Glutamatergic neuron (in vitro differentiated cells): ENCODE data around the gene NAP1L4. TPM values are rescaled to one million over a fixed set of nuclear protein-coding genes. Genes with fewer than 3 reads are reported as not detected.

Source experiments
- DNase-seq: peaks from one replicate; pipeline ENCODE4 v3.0.0; 2022
- H3K27ac Mint-ChIP-seq: one replicate; pipeline ENCODE4 v1.8.0; 2020; ENCODE audit warnings: mild to moderate bottlenecking, mixed read lengths, inconsistent platforms; ENCODE audit not compliant: unreplicated experiment
- H3K27me3 Mint-ChIP-seq: one replicate; pipeline ENCODE4 v1.8.0; 2020; ENCODE audit warnings: mild to moderate bottlenecking, moderate library complexity, mixed read lengths, inconsistent platforms; ENCODE audit not compliant: unreplicated experiment
- H3K36me3 Mint-ChIP-seq: one replicate; pipeline ENCODE4 v1.8.0; 2020; ENCODE audit warnings: mild to moderate bottlenecking, mixed read lengths, inconsistent platforms; ENCODE audit not compliant: unreplicated experiment
- H3K4me1 Mint-ChIP-seq: one replicate; pipeline ENCODE4 v1.8.0; 2020; ENCODE audit warnings: mild to moderate bottlenecking, low read depth, mixed read lengths, inconsistent platforms; ENCODE audit not compliant: unreplicated experiment
- H3K4me3 Mint-ChIP-seq: one replicate; pipeline ENCODE4 v1.8.0; 2020; ENCODE audit warnings: mild to moderate bottlenecking, mixed read lengths, inconsistent platforms; ENCODE audit not compliant: unreplicated experiment
- H3K9me3 Mint-ChIP-seq: one replicate; pipeline ENCODE4 v1.8.0; 2020; ENCODE audit warnings: mild to moderate bottlenecking, moderate library complexity, mixed read lengths, inconsistent platforms; ENCODE audit not compliant: unreplicated experiment
- total RNA-seq: library from RNA; stranded (reverse); fragmentation: NEBNext Ultra II Directional; extraction: Animal tissue kit (Norgen Biotek cat#: 25700); gene quantifications from one replicate; pipeline ENCODE4 v1.2.1, GENCODE V29; 2021; ENCODE audit not compliant: unreplicated experiment
- TF ChIP-seq, protein P1 (sequence below): fragments of 200-600 bp; sonication (generic); IDR thresholded peaks from one replicate; pipeline ENCODE4 v1.5.0; 2021; ENCODE audit not compliant: partially characterized antibody, unreplicated experiment

The NAP1L4 gene
- total RNA-seq, 1 donor from 2014 or later = 209 TPM

DNA sequence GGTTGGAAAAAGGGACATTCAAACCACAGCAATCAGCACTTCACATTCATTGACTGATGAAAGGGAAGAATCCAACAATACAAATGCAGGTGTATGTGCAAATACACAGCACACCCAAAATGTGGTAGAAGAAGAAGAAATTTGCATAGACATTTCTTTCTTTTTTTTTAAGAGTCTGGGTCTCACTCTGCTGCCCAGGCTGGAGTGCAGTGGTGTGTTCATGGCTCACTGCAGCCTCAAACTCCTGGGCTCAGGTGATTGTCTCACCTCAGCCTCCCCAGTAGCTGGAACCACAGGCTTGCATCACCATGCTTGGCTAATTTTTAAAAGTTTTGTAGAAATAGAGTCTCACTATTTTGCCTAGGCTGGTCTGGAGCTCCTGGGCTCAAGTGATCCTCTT lies 43.2 kb upstream of the NAP1L4 start:
- Mint-ChIP-seq H3K36me3 (peaks cover 8% of the 10 kb centered on the region), H3K4me1 (peaks cover 2% of the 10 kb centered on the region), H3K9me3 (no peaks in the 10 kb centered on the region), H3K27me3 (peaks cover 11% of the 10 kb centered on the region), H3K4me3 (no peak overlapping the region), H3K27ac (no peak overlapping the region)
- TF ChIP-seq, protein P1, sequence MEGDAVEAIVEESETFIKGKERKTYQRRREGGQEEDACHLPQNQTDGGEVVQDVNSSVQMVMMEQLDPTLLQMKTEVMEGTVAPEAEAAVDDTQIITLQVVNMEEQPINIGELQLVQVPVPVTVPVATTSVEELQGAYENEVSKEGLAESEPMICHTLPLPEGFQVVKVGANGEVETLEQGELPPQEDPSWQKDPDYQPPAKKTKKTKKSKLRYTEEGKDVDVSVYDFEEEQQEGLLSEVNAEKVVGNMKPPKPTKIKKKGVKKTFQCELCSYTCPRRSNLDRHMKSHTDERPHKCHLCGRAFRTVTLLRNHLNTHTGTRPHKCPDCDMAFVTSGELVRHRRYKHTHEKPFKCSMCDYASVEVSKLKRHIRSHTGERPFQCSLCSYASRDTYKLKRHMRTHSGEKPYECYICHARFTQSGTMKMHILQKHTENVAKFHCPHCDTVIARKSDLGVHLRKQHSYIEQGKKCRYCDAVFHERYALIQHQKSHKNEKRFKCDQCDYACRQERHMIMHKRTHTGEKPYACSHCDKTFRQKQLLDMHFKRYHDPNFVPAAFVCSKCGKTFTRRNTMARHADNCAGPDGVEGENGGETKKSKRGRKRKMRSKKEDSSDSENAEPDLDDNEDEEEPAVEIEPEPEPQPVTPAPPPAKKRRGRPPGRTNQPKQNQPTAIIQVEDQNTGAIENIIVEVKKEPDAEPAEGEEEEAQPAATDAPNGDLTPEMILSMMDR = no peak
- no peak for DNase-seq

DNA sequence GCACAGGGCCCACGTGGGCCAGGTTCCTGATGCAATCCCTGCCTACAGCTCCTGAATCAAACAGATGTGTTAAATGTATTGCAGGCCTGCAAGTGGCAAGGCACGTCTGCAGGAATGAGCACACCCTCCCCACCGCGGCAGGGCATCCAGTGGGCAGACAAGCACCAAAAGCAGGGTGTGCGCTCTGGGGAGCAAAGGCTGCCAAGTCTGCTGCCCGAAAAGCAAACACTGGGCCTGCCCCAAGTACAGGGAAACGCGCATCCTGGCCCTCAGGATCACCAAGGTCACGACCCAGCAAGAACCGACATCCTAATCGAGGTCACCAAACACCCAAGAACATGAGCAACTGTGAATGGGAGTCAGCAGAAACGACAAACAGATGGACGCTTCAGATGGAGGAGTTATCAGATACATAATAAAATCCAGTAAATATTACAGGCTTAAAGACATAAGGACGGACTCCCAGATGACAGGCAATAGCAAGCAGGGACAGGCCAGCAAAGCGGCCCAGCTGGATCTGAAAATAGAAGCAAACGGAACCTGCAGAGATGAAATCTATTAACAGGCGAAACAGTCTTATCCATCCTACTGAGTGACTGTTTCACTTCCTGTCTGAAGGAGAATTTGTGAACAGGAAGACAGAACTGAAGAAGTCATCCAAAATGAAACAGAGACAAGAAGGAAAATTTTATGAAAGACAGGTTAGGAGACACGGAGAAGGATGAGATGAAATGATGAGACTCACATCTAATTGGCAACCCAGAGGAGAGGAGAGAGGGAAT lies 38.4 kb upstream of the NAP1L4 start:
- Mint-ChIP-seq H3K36me3 (peaks cover 17% of the 10 kb centered on the region), H3K4me3 (no peak overlapping the region), H3K4me1 (peaks cover 2% of the 10 kb centered on the region), H3K27me3 (peaks cover 12% of the 10 kb centered on the region), H3K27ac (no peak overlapping the region), H3K9me3 (peaks cover 2% of the 10 kb centered on the region)
- TF ChIP-seq, protein P1 = no peak
- no peak for DNase-seq

DNA sequence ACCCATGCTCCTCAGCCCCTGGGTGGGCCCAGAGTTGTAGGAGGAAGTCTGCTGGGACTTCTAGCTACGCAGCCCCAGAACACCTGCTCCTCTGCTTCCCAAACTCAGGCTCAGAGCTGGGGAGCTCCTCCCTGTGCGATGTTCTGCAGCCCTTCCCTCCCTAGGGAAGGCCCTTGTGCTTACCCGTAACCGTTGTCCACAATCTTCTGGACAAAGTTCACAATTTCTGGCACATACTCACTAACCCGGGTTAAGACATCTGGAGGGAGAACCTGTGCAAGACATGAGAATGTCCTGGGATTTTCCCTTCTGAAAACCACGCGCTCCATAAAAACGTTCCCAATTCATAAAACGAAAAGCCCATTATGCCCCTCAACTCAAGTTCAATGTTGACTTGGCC lies 36.7 kb upstream of the NAP1L4 start:
- Mint-ChIP-seq H3K27me3 (peaks cover 12% of the 10 kb centered on the region), H3K9me3 (peaks cover 2% of the 10 kb centered on the region), H3K27ac (no peak overlapping the region), H3K4me3 (no peak overlapping the region), H3K36me3 (peaks cover 17% of the 10 kb centered on the region), H3K4me1 (peaks cover 2% of the 10 kb centered on the region)
- DNase-seq = no peak
- TF ChIP-seq, protein P1 = no peak

DNA sequence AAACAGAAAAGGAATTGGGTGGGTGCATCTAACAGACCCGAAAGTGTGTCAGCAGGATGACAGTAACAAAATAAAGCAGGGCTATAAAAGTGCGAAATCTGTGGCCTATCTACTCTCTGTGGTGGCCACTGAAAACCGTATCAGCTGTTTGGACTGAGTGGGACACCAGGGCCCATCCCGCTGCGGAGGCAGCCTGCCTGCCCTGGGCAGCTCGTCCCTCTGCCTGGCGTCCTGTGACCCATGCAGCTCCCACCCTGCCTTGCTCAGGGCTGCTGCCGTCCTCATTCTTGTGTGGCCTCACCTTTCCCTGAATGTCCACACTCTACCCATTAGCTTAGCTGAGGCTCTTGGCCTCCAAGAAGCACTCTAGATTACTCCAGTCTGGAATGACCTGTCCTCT lies 34.7 kb upstream of the NAP1L4 start:
- Mint-ChIP-seq H3K27ac (no peak overlapping the region), H3K4me1 (peaks cover 6% of the 10 kb centered on the region), H3K36me3 (peaks cover 17% of the 10 kb centered on the region), H3K9me3 (peaks cover 15% of the 10 kb centered on the region), H3K4me3 (no peak overlapping the region), H3K27me3 (peaks cover 12% of the 10 kb centered on the region)
- TF ChIP-seq, protein P1 = no peak
- no peak for DNase-seq

DNA sequence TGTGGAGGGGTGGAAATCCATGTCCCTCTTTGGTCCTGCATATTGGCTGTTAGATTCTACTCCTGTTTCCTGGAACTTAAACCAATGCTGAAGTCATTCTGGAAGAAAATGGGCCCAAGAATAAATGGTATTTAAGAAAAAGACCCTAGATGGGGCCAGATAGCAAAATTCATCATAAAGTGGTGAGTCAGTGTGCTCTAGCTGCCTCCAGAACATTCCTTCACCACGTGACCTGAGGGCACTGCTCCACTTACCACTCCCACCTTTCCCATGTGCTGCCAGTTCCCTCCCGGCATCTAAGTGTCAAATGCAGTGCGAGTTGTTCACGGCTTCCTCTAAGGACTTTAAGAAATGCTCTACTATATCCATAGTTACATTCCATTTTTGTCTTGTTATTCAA lies 30.9 kb upstream of the NAP1L4 start:
- peaks cover 13% of the 10 kb centered on the region for H3K9me3 Mint-ChIP-seq
- H3K4me3 Mint-ChIP-seq = peak overlapping the region; percentile 42
- H3K27ac Mint-ChIP-seq = no peak overlapping the region
- TF ChIP-seq, protein P1 = no peak
- peaks cover 17% of the 10 kb centered on the region for H3K4me1 Mint-ChIP-seq
- H3K36me3 Mint-ChIP-seq = no peaks in the 10 kb centered on the region
- no peak for DNase-seq
- H3K27me3 Mint-ChIP-seq = peaks cover 8% of the 10 kb centered on the region
